ENCODE data around the gene GDPD5.

GDPD5 gene

DNA sequence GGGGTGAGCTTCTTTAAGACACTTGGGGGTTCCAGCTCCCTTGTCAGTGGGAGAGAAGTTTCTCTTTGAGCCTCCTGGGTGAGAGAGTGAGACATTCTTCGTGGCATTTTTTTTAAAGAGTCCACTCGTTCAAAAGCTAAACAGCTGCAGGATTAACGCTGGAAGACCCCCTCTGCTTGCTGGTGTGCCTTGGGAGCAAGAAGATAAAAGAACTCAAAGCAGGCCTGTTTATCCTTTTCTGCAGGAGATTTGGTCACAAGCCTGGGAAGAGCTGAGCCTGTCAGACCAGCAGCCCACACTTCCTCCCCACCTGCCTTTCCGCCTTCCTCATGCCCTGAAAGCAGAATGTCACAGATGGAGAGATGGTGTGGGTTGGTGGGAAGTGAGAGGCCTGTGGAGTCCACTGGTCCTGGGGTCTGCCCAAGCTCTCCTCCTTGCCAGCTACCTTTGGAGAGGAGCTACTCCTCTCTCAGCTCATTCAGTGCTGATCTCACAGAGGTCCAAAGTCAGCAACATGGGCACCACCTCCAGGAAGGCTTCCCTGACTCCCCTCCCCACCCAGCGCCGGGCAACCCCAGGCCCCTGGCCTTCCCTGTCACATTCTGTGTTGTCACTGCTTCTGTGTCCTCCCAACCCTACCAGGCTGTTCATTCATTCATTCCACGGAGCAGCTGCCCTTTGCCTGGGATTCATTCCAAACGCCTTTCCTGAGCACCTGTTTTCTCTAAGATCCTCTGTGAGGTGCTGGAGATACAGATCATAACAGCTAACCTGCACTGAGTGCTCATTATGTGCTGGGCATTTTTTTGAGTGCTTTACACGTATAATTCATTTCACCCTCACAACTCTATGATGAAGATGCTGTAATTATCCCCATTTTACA, 6.7 kb downstream of the GDPD5 start:
- Histone ChIP-seq H3K4me1 (ENCODE audit: insufficient read depth, low read length) (peaks cover 10% of the 10 kb centered on the region; the same call in 1 of the 2 replicates), H3K9me3 (ENCODE audit: control insufficient read depth, insufficient read depth, low read length) (no peaks in the 10 kb centered on the region), H3K36me3 (ENCODE audit: insufficient read depth, low read length) (no peaks in the 10 kb centered on the region), H3K9ac (ENCODE audit: low read depth, low read length) (no peak overlapping the region)

- no peaks in the 10 kb centered on the region for H3K36me3 ChIP-seq (ENCODE audit: insufficient read depth, low read length)
- no peaks in the 10 kb centered on the region for H3K9me3 ChIP-seq (ENCODE audit: control insufficient read depth, insufficient read depth, low read length)
- H3K9ac ChIP-seq (ENCODE audit: low read depth, low read length), result no peak overlapping the region
- H3K4me1 ChIP-seq (ENCODE audit: insufficient read depth, low read length), result peaks cover 10% of the 10 kb centered on the region; the same call in 1 of the 2 replicates
Observed at GRCh38 chr11:75518204-75518549, 7.6 kb downstream of the GDPD5 start.

DNA sequence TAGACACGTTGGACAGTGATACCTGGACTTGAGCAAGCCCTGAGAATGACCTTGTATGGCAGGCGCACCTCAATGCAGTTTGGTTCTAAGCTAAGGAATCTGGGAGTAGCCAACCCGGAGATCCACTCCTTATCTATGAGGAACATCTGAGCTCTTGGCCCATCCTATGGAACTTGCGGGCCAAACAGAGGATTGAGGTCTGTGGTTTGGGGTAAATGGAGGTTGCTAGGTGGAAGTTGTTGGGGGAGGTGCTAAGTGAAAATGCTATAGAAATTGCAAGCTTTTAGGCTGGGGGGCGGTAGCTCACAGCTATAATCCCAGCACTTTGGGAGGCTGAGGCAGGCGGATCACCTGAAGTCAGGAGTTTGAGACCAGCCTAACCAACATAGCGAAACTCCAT, 8.9 kb downstream of the GDPD5 start:
- no peak overlapping the region for H3K9ac ChIP-seq (ENCODE audit: low read depth, low read length)
- no peaks in the 10 kb centered on the region for H3K9me3 ChIP-seq (ENCODE audit: control insufficient read depth, insufficient read depth, low read length)
- H3K4me1 ChIP-seq (ENCODE audit: insufficient read depth, low read length), result no peaks in the 10 kb centered on the region; the same call in 1 of the 2 replicates
- no peaks in the 10 kb centered on the region for H3K36me3 ChIP-seq (ENCODE audit: insufficient read depth, low read length)

DNA sequence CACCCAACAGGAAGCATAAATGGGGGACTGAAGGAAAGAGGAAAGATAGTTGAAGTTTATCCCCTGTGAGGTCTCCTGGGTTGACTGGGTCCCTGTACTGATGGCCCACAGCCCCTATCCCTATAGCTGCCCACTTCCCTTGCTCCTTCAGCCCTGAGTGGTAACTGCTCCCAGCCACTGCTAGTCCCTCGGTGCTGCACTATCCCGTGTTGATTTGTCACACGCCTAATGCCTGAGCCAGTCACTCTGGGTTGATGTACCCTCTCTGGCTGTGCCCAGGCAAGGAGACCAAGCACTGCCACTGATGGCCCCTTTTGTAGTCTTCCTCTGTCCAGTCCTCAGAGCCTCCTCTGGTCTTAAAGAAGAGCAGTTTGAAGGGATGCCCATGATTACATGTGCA, 9.6 kb downstream of the GDPD5 start:
- Histone ChIP-seq H3K4me1 (ENCODE audit: insufficient read depth, low read length) (no peaks in the 10 kb centered on the region), H3K9ac (ENCODE audit: low read depth, low read length) (no peak overlapping the region), H3K36me3 (ENCODE audit: insufficient read depth, low read length) (no peaks in the 10 kb centered on the region), H3K9me3 (ENCODE audit: control insufficient read depth, insufficient read depth, low read length) (no peaks in the 10 kb centered on the region)

DNA sequence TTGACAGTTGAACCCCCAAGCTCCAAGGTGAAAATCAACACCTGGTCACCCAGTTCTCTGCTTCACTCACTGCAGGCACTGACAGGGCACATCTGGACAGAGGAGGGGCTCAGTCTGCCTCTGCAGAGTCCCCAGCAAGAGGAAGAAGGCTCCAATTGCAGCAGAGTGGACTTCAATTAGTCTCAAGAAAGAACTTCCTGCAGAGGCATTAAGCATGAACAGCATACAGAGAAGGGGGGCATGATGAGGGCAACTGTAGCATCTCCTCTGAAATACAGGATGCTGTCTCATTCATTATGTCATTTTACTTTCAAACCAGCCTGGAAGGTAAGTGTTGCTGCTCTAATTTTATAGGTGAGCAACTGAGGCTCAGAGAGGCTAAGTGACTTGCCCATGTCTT, 11.1 kb downstream of the GDPD5 start:
- Histone ChIP-seq H3K9ac (ENCODE audit: low read depth, low read length) (no peak overlapping the region), H3K9me3 (ENCODE audit: control insufficient read depth, insufficient read depth, low read length) (no peaks in the 10 kb centered on the region), H3K4me1 (ENCODE audit: insufficient read depth, low read length) (no peaks in the 10 kb centered on the region; the same call in 1 of the 2 replicates), H3K36me3 (ENCODE audit: insufficient read depth, low read length) (no peaks in the 10 kb centered on the region)

GRCh38 chr11:75513250-75513649, 12.5 kb downstream of the GDPD5 start:
- no peak overlapping the region for H3K9ac ChIP-seq (ENCODE audit: low read depth, low read length)
- no peaks in the 10 kb centered on the region for H3K9me3 ChIP-seq (ENCODE audit: control insufficient read depth, insufficient read depth, low read length)
- H3K4me1 ChIP-seq (ENCODE audit: insufficient read depth, low read length), result no peaks in the 10 kb centered on the region; the same call in 1 of the 2 replicates
- no peaks in the 10 kb centered on the region for H3K36me3 ChIP-seq (ENCODE audit: insufficient read depth, low read length)

DNA sequence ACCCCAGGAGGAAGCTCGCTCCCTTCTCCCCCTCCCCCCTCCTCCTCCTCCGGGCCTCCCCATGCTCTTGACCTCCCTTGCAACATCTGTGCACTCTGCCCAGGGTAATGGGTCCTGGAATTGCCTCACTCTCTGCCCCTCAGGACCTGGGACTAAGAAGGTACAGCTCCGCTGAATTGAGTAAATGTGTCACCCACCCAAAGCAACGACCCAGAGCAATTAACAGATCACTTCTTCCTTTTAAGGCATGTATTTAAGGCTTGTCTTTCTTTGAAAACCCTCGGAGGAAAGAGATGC, 15.1 kb downstream of the GDPD5 start:
- no peaks in the 10 kb centered on the region for H3K36me3 ChIP-seq (ENCODE audit: insufficient read depth, low read length)
- no peaks in the 10 kb centered on the region; the same call in 1 of the 2 replicates for H3K4me1 ChIP-seq (ENCODE audit: insufficient read depth, low read length)
- H3K9ac ChIP-seq (ENCODE audit: low read depth, low read length), result no peak overlapping the region
- no peaks in the 10 kb centered on the region for H3K9me3 ChIP-seq (ENCODE audit: control insufficient read depth, insufficient read depth, low read length)

DNA sequence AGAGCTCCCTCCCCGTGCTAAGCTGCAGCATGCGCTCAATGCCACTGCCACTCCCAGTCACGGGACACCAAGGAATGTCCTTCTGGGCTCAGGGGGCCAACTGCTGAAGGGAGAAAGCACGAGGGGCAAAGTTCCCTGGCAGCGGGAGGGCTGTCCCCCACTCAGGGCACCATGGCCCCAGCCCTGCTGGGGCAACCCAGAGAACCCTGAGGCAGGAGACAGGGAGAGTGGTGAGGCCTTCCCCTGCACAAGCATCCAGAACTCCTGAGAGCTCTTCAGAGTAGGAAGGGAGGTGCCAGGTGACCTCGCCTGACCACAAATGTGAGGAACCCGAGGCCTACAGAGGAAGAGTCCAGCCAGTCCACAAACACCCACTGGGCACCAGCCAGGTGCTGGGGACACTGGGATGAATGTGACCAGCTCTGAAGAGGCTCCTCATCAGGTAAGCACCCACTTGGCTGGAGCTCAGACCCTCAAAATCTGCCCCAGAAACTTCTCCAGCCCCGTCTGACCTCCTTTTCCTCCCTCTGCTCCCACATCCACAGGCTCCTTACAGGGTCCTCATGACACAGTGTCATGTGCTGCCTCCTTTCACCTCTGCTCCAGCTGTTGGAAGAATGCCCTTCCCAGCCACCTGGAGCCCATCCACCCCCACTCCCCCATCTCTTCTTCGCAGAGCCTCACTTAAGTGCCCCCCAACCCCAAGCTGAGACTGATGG, 15.6 kb downstream of the GDPD5 start:
- Histone ChIP-seq H3K9ac (ENCODE audit: low read depth, low read length) (no peak overlapping the region), H3K36me3 (ENCODE audit: insufficient read depth, low read length) (no peaks in the 10 kb centered on the region), H3K9me3 (ENCODE audit: control insufficient read depth, insufficient read depth, low read length) (no peaks in the 10 kb centered on the region), H3K4me1 (ENCODE audit: insufficient read depth, low read length) (no peaks in the 10 kb centered on the region; the same call in 1 of the 2 replicates)

- Histone ChIP-seq H3K9ac (ENCODE audit: low read depth, low read length) (no peak overlapping the region), H3K9me3 (ENCODE audit: control insufficient read depth, insufficient read depth, low read length) (no peaks in the 10 kb centered on the region), H3K36me3 (ENCODE audit: insufficient read depth, low read length) (no peaks in the 10 kb centered on the region), H3K4me1 (ENCODE audit: insufficient read depth, low read length) (no peaks in the 10 kb centered on the region; the same call in 1 of the 2 replicates)
Observed at GRCh38 chr11:75509020-75509720, 16.6 kb downstream of the GDPD5 start.

DNA sequence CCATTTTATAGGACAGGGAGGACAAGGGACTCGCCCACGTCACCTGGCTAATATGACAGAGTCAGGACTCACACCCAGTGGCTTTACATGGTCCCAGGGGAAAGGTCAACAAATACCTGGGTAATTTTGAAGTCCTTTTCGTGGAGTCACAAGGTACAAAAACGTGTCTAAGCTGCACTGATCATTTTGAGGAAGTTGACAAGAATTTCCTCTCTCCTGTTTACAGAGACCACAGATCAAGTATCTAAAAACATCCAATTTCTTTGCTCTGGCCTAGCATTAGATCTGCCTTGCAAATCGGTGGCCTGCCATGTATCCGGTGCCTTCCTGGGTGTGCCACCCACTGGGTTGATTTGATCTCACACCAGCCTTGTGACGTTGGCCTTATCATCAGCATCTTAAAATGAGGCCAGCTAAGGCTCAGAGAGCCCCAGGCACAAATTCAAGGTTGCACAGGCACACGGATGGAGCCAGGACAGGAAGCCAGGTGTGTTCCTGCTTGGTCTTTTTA, 17.6 kb downstream of the GDPD5 start:
- no peak overlapping the region for H3K9ac ChIP-seq (ENCODE audit: low read depth, low read length)
- no peaks in the 10 kb centered on the region for H3K9me3 ChIP-seq (ENCODE audit: control insufficient read depth, insufficient read depth, low read length)
- no peaks in the 10 kb centered on the region; the same call in 1 of the 2 replicates for H3K4me1 ChIP-seq (ENCODE audit: insufficient read depth, low read length)
- H3K36me3 ChIP-seq (ENCODE audit: insufficient read depth, low read length), result no peaks in the 10 kb centered on the region

- H3K9me3 ChIP-seq (ENCODE audit: control insufficient read depth, insufficient read depth, low read length), result no peaks in the 10 kb centered on the region
- no peak overlapping the region for H3K9ac ChIP-seq (ENCODE audit: low read depth, low read length)
- no peaks in the 10 kb centered on the region; the same call in 1 of the 2 replicates for H3K4me1 ChIP-seq (ENCODE audit: insufficient read depth, low read length)
Observed at GRCh38 chr11:75507571-75507970, 18.2 kb downstream of the GDPD5 start.

GRCh38 chr11:75506827-75507226, 18.9 kb downstream of the GDPD5 start:
- Histone ChIP-seq H3K9ac (ENCODE audit: low read depth, low read length) (no peak overlapping the region), H3K9me3 (ENCODE audit: control insufficient read depth, insufficient read depth, low read length) (no peaks in the 10 kb centered on the region), H3K36me3 (ENCODE audit: insufficient read depth, low read length) (no peaks in the 10 kb centered on the region), H3K4me1 (ENCODE audit: insufficient read depth, low read length) (peaks cover 3% of the 10 kb centered on the region; the same call in 1 of the 2 replicates)

More at GRCh38 chr11:75507571-75507970, 18.2 kb downstream of the GDPD5 start:
- H3K36me3 ChIP-seq (ENCODE audit: insufficient read depth, low read length), result no peaks in the 10 kb centered on the region

- H3K9me3 ChIP-seq (ENCODE audit: control insufficient read depth, insufficient read depth, low read length), result no peaks in the 10 kb centered on the region
- H3K4me1 ChIP-seq (ENCODE audit: insufficient read depth, low read length), result peaks cover 3% of the 10 kb centered on the region; the same call in 1 of the 2 replicates
- H3K9ac ChIP-seq (ENCODE audit: low read depth, low read length), result no peak overlapping the region
- no peaks in the 10 kb centered on the region for H3K36me3 ChIP-seq (ENCODE audit: insufficient read depth, low read length)
Observed at GRCh38 chr11:75505916-75506692, 19.6 kb downstream of the GDPD5 start.

DNA sequence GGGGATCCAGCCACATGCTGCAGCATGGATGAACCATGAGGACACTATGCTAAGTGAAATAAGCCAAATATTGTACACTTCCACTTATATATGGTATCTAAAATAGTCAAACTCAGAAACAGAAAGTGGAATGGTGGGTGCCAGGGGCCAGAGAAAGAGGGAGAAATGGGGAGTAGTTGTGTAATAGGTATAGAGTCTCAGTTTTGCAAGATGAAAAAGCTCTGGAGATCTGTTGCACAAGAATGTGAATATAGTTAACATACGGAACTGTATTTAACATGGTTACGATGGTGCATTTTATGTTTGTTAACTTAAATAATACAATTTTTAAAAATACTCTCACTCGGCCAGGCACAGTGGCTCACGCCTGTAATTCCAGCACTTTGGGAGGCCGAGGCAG, 21.2 kb downstream of the GDPD5 start:
- Histone ChIP-seq H3K36me3 (ENCODE audit: insufficient read depth, low read length) (no peaks in the 10 kb centered on the region), H3K4me1 (ENCODE audit: insufficient read depth, low read length) (0 out of 2 replicates have a peak, but pooled peaks cover 3% of the 10 kb centered on the region), H3K9me3 (ENCODE audit: control insufficient read depth, insufficient read depth, low read length) (no peaks in the 10 kb centered on the region), H3K9ac (ENCODE audit: low read depth, low read length) (no peak overlapping the region)
